ENCODE measurements around the gene ENOX1.

The ENOX1 gene

GRCh38 chr13:43573361-43573740 lies 213.4 kb downstream of the ENOX1 start:
- POLR2A ChIA-PET, result no interaction called here
- Histone ChIP-seq H3K27ac (ENCODE audit: insufficient read depth in 1 of 2, low read depth in 1 of 2, low read length in 2 of 2, poor library complexity in 1 of 2, severe bottlenecking in 2 of 2) (no peak overlapping the region), H3K36me3 (ENCODE audit: control insufficient read depth in 4 of 4, insufficient read depth in 4 of 4, low read length in 3 of 4) (no peaks in the 10 kb centered on the region), H3K4me3 (ENCODE audit: control insufficient read depth in 1 of 7, extremely low read depth in 1 of 7, insufficient read depth in 4 of 7, low read depth in 2 of 7, low read length in 6 of 7) (no peak overlapping the region), H3K27me3 (replicated peaks in 2 of 5; ENCODE audit: control insufficient read depth in 4 of 5, insufficient read depth in 5 of 5, low read length in 4 of 5) (no peaks in the 10 kb centered on the region), H3K4me1 (ENCODE audit: control extremely low read depth in 1 of 4, control insufficient read depth in 4 of 4, insufficient read depth in 4 of 4, low read length in 3 of 4) (peaks cover 8 to 28% (median 13%) of the 10 kb centered on the region in 4 experiments), H3K9me3 (ENCODE audit: control extremely low read depth in 1 of 5, control insufficient read depth in 4 of 5, insufficient read depth in 2 of 5, low read depth in 1 of 5, low read length in 4 of 5) (no peaks in the 10 kb centered on the region)
- DNase-seq, result no peak
- CTCF ChIA-PET, result interaction anchor here (1.0 kb wide), 1 partner anchor 8 kb away, joined by 3 read pairs; no protein-coding TSS in a partner anchor
- WGBS (ENCODE audit: insufficient coverage), result 89% methylated on average over 3 of the region's 4 CpGs

GRCh38 chr13:43572656-43573360 lies 214.0 kb downstream of the ENOX1 start:
- Histone ChIP-seq H3K9me3 (ENCODE audit: control extremely low read depth in 1 of 5, control insufficient read depth in 4 of 5, insufficient read depth in 2 of 5, low read depth in 1 of 5, low read length in 4 of 5) (no peaks in the 10 kb centered on the region), H3K27ac (ENCODE audit: insufficient read depth in 1 of 2, low read depth in 1 of 2, low read length in 2 of 2, poor library complexity in 1 of 2, severe bottlenecking in 2 of 2) (no peak overlapping the region), H3K36me3 (ENCODE audit: control insufficient read depth in 4 of 4, insufficient read depth in 4 of 4, low read length in 3 of 4) (no peaks in the 10 kb centered on the region), H3K27me3 (replicated peaks in 2 of 5; ENCODE audit: control insufficient read depth in 4 of 5, insufficient read depth in 5 of 5, low read length in 4 of 5) (no peaks in the 10 kb centered on the region), H3K4me3 (ENCODE audit: control insufficient read depth in 1 of 7, extremely low read depth in 1 of 7, insufficient read depth in 4 of 7, low read depth in 2 of 7, low read length in 6 of 7) (no peak overlapping the region), H3K4me1 (ENCODE audit: control extremely low read depth in 1 of 4, control insufficient read depth in 4 of 4, insufficient read depth in 4 of 4, low read length in 3 of 4) (peaks cover 8 to 28% (median 13%) of the 10 kb centered on the region in 4 experiments)
- ChIA-PET CTCF (interaction anchor here (1.0 kb wide), 1 partner anchor 8 kb away, joined by 3 read pairs; no protein-coding TSS in a partner anchor), POLR2A (no interaction called here)
- whole genome bisulfite sequencing (ENCODE audit: insufficient coverage), result 50% methylated on average over 1 of the region's 3 CpGs
- no peak for DNase-seq

GRCh38 chr13:43569658-43570057 lies 217.1 kb downstream of the ENOX1 start:
- ChIA-PET POLR2A (no interaction called here), CTCF (interaction anchor here (1.2 kb wide), 1 partner anchor 13 kb away, joined by 5 read pairs; no protein-coding TSS in a partner anchor)
- no peak for DNase-seq
- no peaks in the 10 kb centered on the region for H3K36me3 ChIP-seq (ENCODE audit: control insufficient read depth in 4 of 4, insufficient read depth in 4 of 4, low read length in 3 of 4)
- peaks cover 5 to 19% (median 11%) of the 10 kb centered on the region in 4 experiments for H3K4me1 ChIP-seq (ENCODE audit: control extremely low read depth in 1 of 4, control insufficient read depth in 4 of 4, insufficient read depth in 4 of 4, low read length in 3 of 4)
- WGBS (ENCODE audit: insufficient coverage), result 100% methylated on average over 1 of the region's 2 CpGs
- no peaks in the 10 kb centered on the region for H3K9me3 ChIP-seq (ENCODE audit: control extremely low read depth in 1 of 5, control insufficient read depth in 4 of 5, insufficient read depth in 2 of 5, low read depth in 1 of 5, low read length in 4 of 5)
- no peaks in the 10 kb centered on the region for H3K27me3 ChIP-seq (replicated peaks in 2 of 5; ENCODE audit: control insufficient read depth in 4 of 5, insufficient read depth in 5 of 5, low read length in 4 of 5)
- H3K4me3 ChIP-seq (ENCODE audit: control insufficient read depth in 1 of 7, extremely low read depth in 1 of 7, insufficient read depth in 4 of 7, low read depth in 2 of 7, low read length in 6 of 7), result no peak overlapping the region
- no peak overlapping the region for H3K27ac ChIP-seq (ENCODE audit: insufficient read depth in 1 of 2, low read depth in 1 of 2, low read length in 2 of 2, poor library complexity in 1 of 2, severe bottlenecking in 2 of 2)

GRCh38 chr13:43567608-43568007 lies 219.2 kb downstream of the ENOX1 start:
- Histone ChIP-seq H3K4me1 (ENCODE audit: control extremely low read depth in 1 of 4, control insufficient read depth in 4 of 4, insufficient read depth in 4 of 4, low read length in 3 of 4) (peaks cover 0 to 4% (median under 1%) of the 10 kb centered on the region in 4 experiments), H3K36me3 (ENCODE audit: control insufficient read depth in 4 of 4, insufficient read depth in 4 of 4, low read length in 3 of 4) (no peaks in the 10 kb centered on the region), H3K9me3 (ENCODE audit: control extremely low read depth in 1 of 5, control insufficient read depth in 4 of 5, insufficient read depth in 2 of 5, low read depth in 1 of 5, low read length in 4 of 5) (no peaks in the 10 kb centered on the region), H3K27me3 (replicated peaks in 2 of 5; ENCODE audit: control insufficient read depth in 4 of 5, insufficient read depth in 5 of 5, low read length in 4 of 5) (no peaks in the 10 kb centered on the region), H3K4me3 (ENCODE audit: control insufficient read depth in 1 of 7, extremely low read depth in 1 of 7, insufficient read depth in 4 of 7, low read depth in 2 of 7, low read length in 6 of 7) (no peak overlapping the region), H3K27ac (ENCODE audit: insufficient read depth in 1 of 2, low read depth in 1 of 2, low read length in 2 of 2, poor library complexity in 1 of 2, severe bottlenecking in 2 of 2) (no peak overlapping the region)
- DNase-seq, result no peak
- ChIA-PET POLR2A (no interaction called here), CTCF (no interaction called here)
- WGBS (ENCODE audit: insufficient coverage), result no CpG with 5 or more reads among the region's 1 CpG

- Histone ChIP-seq H3K27ac (ENCODE audit: insufficient read depth in 1 of 2, low read depth in 1 of 2, low read length in 2 of 2, poor library complexity in 1 of 2, severe bottlenecking in 2 of 2) (no peak overlapping the region), H3K4me3 (ENCODE audit: control insufficient read depth in 1 of 7, extremely low read depth in 1 of 7, insufficient read depth in 4 of 7, low read depth in 2 of 7, low read length in 6 of 7) (no peak overlapping the region), H3K27me3 (replicated peaks in 2 of 5; ENCODE audit: control insufficient read depth in 4 of 5, insufficient read depth in 5 of 5, low read length in 4 of 5) (no peaks in the 10 kb centered on the region), H3K9me3 (ENCODE audit: control extremely low read depth in 1 of 5, control insufficient read depth in 4 of 5, insufficient read depth in 2 of 5, low read depth in 1 of 5, low read length in 4 of 5) (no peaks in the 10 kb centered on the region), H3K36me3 (ENCODE audit: control insufficient read depth in 4 of 4, insufficient read depth in 4 of 4, low read length in 3 of 4) (no peaks in the 10 kb centered on the region), H3K4me1 (ENCODE audit: control extremely low read depth in 1 of 4, control insufficient read depth in 4 of 4, insufficient read depth in 4 of 4, low read length in 3 of 4) (peaks cover 0 to 4% (median under 1%) of the 10 kb centered on the region in 4 experiments)
- ChIA-PET POLR2A (no interaction called here), CTCF (interaction anchor here (1.0 to 1.4 kb wide), 2 partner anchors 8 to 262 kb away, joined by 3 to 4 read pairs; no protein-coding TSS in a partner anchor)
- DNase-seq, result no peak
- WGBS (ENCODE audit: insufficient coverage), result 100% methylated on average over 1 of the region's 1 CpG
Observed at GRCh38 chr13:43564952-43565351, 221.8 kb downstream of the ENOX1 start.

- peaks cover 0 to 4% (median 0%) of the 10 kb centered on the region in 4 experiments for H3K4me1 ChIP-seq (ENCODE audit: control extremely low read depth in 1 of 4, control insufficient read depth in 4 of 4, insufficient read depth in 4 of 4, low read length in 3 of 4)
- no peak for DNase-seq
- no peaks in the 10 kb centered on the region for H3K9me3 ChIP-seq (ENCODE audit: control extremely low read depth in 1 of 5, control insufficient read depth in 4 of 5, insufficient read depth in 2 of 5, low read depth in 1 of 5, low read length in 4 of 5)
- ChIA-PET CTCF (no interaction called here), POLR2A (no interaction called here)
- no peak overlapping the region for H3K4me3 ChIP-seq (ENCODE audit: control insufficient read depth in 1 of 7, extremely low read depth in 1 of 7, insufficient read depth in 4 of 7, low read depth in 2 of 7, low read length in 6 of 7)
- no peaks in the 10 kb centered on the region for H3K36me3 ChIP-seq (ENCODE audit: control insufficient read depth in 4 of 4, insufficient read depth in 4 of 4, low read length in 3 of 4)
- H3K27ac ChIP-seq (ENCODE audit: insufficient read depth in 1 of 2, low read depth in 1 of 2, low read length in 2 of 2, poor library complexity in 1 of 2, severe bottlenecking in 2 of 2), result no peak overlapping the region
- no CpG with 5 or more reads among the region's 4 CpGs for WGBS (ENCODE audit: insufficient coverage)
- H3K27me3 ChIP-seq (replicated peaks in 2 of 5; ENCODE audit: control insufficient read depth in 4 of 5, insufficient read depth in 5 of 5, low read length in 4 of 5), result no peaks in the 10 kb centered on the region
Observed at GRCh38 chr13:43561081-43561480, 225.7 kb downstream of the ENOX1 start.

- Histone ChIP-seq H3K27me3 (replicated peaks in 2 of 5; ENCODE audit: control insufficient read depth in 4 of 5, insufficient read depth in 5 of 5, low read length in 4 of 5) (no peaks in the 10 kb centered on the region), H3K4me3 (ENCODE audit: control insufficient read depth in 1 of 7, extremely low read depth in 1 of 7, insufficient read depth in 4 of 7, low read depth in 2 of 7, low read length in 6 of 7) (no peak overlapping the region), H3K4me1 (ENCODE audit: control extremely low read depth in 1 of 4, control insufficient read depth in 4 of 4, insufficient read depth in 4 of 4, low read length in 3 of 4) (no peaks in the 10 kb centered on the region), H3K36me3 (ENCODE audit: control insufficient read depth in 4 of 4, insufficient read depth in 4 of 4, low read length in 3 of 4) (no peaks in the 10 kb centered on the region), H3K9me3 (ENCODE audit: control extremely low read depth in 1 of 5, control insufficient read depth in 4 of 5, insufficient read depth in 2 of 5, low read depth in 1 of 5, low read length in 4 of 5) (no peaks in the 10 kb centered on the region), H3K27ac (ENCODE audit: insufficient read depth in 1 of 2, low read depth in 1 of 2, low read length in 2 of 2, poor library complexity in 1 of 2, severe bottlenecking in 2 of 2) (no peak overlapping the region)
- no peak for DNase-seq
- ChIA-PET POLR2A (no interaction called here), CTCF (no interaction called here)
- WGBS (ENCODE audit: insufficient coverage), result no CpG with 5 or more reads among the region's 1 CpG
Observed at GRCh38 chr13:43558939-43559338, 227.8 kb downstream of the ENOX1 start.
